Astrocyte (in vitro differentiated cells and primary cell): ENCODE data around the gene TGOLN2. TPM values are rescaled to one million over a fixed set of nuclear protein-coding genes. Genes with fewer than 3 reads are reported as not detected.
"Not testable (repeated sequence)": the region's sequence is repeated elsewhere in the genome, so short reads cannot be mapped to it uniquely, and the experiment has no call there.

Experiments
- DNase-seq: peaks from one replicate; pipeline ENCODE4 v3.0.0-alpha.2; 2010; ENCODE audit warnings: low read depth
- FAIRE-seq: peaks from 2 replicates; lab custom pipeline; 2011; peaks lifted over from hg19 to GRCh38; lab: Jason Lieb, UNC
- H2AFZ ChIP-seq: 2 replicates; pipeline ENCODE4 v1.6.0; 2012; ENCODE audit warnings: low read depth, low read length, inconsistent platforms
- H3K27ac ChIP-seq: 2 replicates; pipeline ENCODE4 v1.5.1; 2011; ENCODE audit warnings: low read depth, low read length, inconsistent platforms
- H3K27me3 ChIP-seq: 2 replicates; pipeline ENCODE4 v1.6.0; 2011; ENCODE audit warnings: low read length, inconsistent platforms; ENCODE audit not compliant: insufficient read depth
- H3K36me3 ChIP-seq: 2 replicates; pipeline ENCODE4 v1.5.1; 2011; ENCODE audit warnings: low read length, inconsistent platforms; ENCODE audit not compliant: insufficient read depth
- H3K4me1 ChIP-seq: 2 replicates; pipeline ENCODE4 v1.5.1; 2011; ENCODE audit warnings: low read length, inconsistent platforms; ENCODE audit not compliant: insufficient read depth
- H3K4me2 ChIP-seq: 2 replicates; pipeline ENCODE4 v1.6.0; 2012; ENCODE audit warnings: low read length, inconsistent platforms
- H3K4me3 ChIP-seq: 2 replicates; pipeline ENCODE4 v1.5.1; 2011; ENCODE audit warnings: low read depth, mild to moderate bottlenecking, low read length, inconsistent platforms; ENCODE audit not compliant: insufficient read depth
- H3K79me2 ChIP-seq: 2 replicates; pipeline ENCODE4 v1.6.0; 2012; ENCODE audit warnings: mild to moderate bottlenecking, low read length, inconsistent platforms; ENCODE audit not compliant: insufficient read depth
- H3K9ac ChIP-seq: 2 replicates; pipeline ENCODE4 v1.6.0; 2012; ENCODE audit warnings: mild to moderate bottlenecking, low read length, inconsistent platforms
- H3K9me3 ChIP-seq: 2 replicates; pipeline ENCODE4 v1.5.1; 2012; ENCODE audit warnings: low read depth, mild to moderate bottlenecking, low read length, inconsistent platforms; ENCODE audit not compliant: insufficient read depth
- H4K20me1 ChIP-seq: 2 replicates; pipeline ENCODE4 v1.6.0; 2012; ENCODE audit warnings: low read length, inconsistent platforms; ENCODE audit not compliant: insufficient read depth
- H3K27ac Mint-ChIP-seq: one replicate; pipeline ENCODE4 v1.8.0; 2021; ENCODE audit warnings: mild to moderate bottlenecking, mixed read lengths; ENCODE audit not compliant: unreplicated experiment
- H3K27me3 Mint-ChIP-seq: one replicate; pipeline ENCODE4 v1.8.0; 2021; ENCODE audit warnings: low read depth, mixed read lengths; ENCODE audit not compliant: unreplicated experiment
- H3K36me3 Mint-ChIP-seq: one replicate; pipeline ENCODE4 v1.8.0; 2021; ENCODE audit warnings: low read depth, mixed read lengths; ENCODE audit not compliant: unreplicated experiment
- H3K4me1 Mint-ChIP-seq: one replicate; pipeline ENCODE4 v1.8.0; 2021; ENCODE audit warnings: low read depth, mixed read lengths; ENCODE audit not compliant: unreplicated experiment
- H3K4me3 Mint-ChIP-seq: one replicate; pipeline ENCODE4 v1.8.0; 2021; ENCODE audit warnings: mild to moderate bottlenecking, moderate library complexity, mixed read lengths; ENCODE audit not compliant: unreplicated experiment
- H3K9me3 Mint-ChIP-seq: one replicate; pipeline ENCODE4 v1.8.0; 2021; ENCODE audit warnings: mild to moderate bottlenecking, mixed read lengths; ENCODE audit not compliant: unreplicated experiment
- CTCF ChIP-seq: IDR thresholded peaks from 2 replicates; pipeline ENCODE4 v1.5.1; 2011; ENCODE audit warnings: low read depth, mild to moderate bottlenecking, inconsistent platforms, low read length, moderate library complexity; ENCODE audit not compliant: insufficient read depth
- EZH2 ChIP-seq: IDR thresholded peaks from 2 replicates; pipeline ENCODE4 v1.6.1; 2012; ENCODE audit warnings: mild to moderate bottlenecking, low read length, inconsistent platforms; ENCODE audit not compliant: insufficient read depth
- total RNA-seq: library from RNA; stranded (reverse); gene quantifications from 2 replicates; pipeline ENCODE4 v1.2.1, GENCODE V29; 2021

The TGOLN2 gene
- total RNA-seq, 1 donor from 2014 or later, result 86.7 TPM

- Histone ChIP-seq H3K4me2 (no peak overlapping the region), H3K27ac (no peak overlapping the region), H3K36me3 (no peaks in the 10 kb centered on the region), H3K27me3 (no peaks in the 10 kb centered on the region), H4K20me1 (no peaks in the 10 kb centered on the region), H3K79me2 (no peaks in the 10 kb centered on the region), H3K9me3 (no peaks in the 10 kb centered on the region), H2AFZ (no peak overlapping the region), H3K9ac (no peak overlapping the region), H3K4me1 (no peaks in the 10 kb centered on the region), H3K4me3 (no peak overlapping the region)
- Mint-ChIP-seq H3K9me3 (peaks cover 2% of the 10 kb centered on the region), H3K4me3 (no peak overlapping the region), H3K27me3 (no peaks in the 10 kb centered on the region), H3K4me1 (no peaks in the 10 kb centered on the region), H3K36me3 (peaks cover 23% of the 10 kb centered on the region), H3K27ac (no peak overlapping the region)
- FAIRE-seq (no peak), DNase-seq (no peak)
- TF ChIP-seq CTCF, result no peak
- TF ChIP-seq EZH2, result no peak
Observed at GRCh38 chr2:85368921-85369320, 41.1 kb upstream of the TGOLN2 start.

- TF ChIP-seq CTCF, result no peak
- no peak for TF ChIP-seq EZH2
- H4K20me1 ChIP-seq, result no peaks in the 10 kb centered on the region
- H3K4me2 ChIP-seq, result no peak overlapping the region
- no peak overlapping the region for H3K9ac ChIP-seq
- DNase-seq, result no peak
- no peaks in the 10 kb centered on the region for H3K4me1 Mint-ChIP-seq
- no peaks in the 10 kb centered on the region for H3K27me3 ChIP-seq
- no peak overlapping the region for H3K27ac Mint-ChIP-seq
- H3K4me1 ChIP-seq, result no peaks in the 10 kb centered on the region
- no peaks in the 10 kb centered on the region for H3K9me3 ChIP-seq
- H2AFZ ChIP-seq, result no peak overlapping the region
- H3K9me3 Mint-ChIP-seq, result peaks cover 1% of the 10 kb centered on the region
- no peak overlapping the region for H3K4me3 Mint-ChIP-seq
- no peaks in the 10 kb centered on the region for H3K79me2 ChIP-seq
- no peaks in the 10 kb centered on the region for H3K27me3 Mint-ChIP-seq
- H3K27ac ChIP-seq, result no peak overlapping the region
- peaks cover 3% of the 10 kb centered on the region for H3K36me3 ChIP-seq
- FAIRE-seq, result no peak
- H3K4me3 ChIP-seq, result no peak overlapping the region
- H3K36me3 Mint-ChIP-seq, result peaks cover 25% of the 10 kb centered on the region
Observed at GRCh38 chr2:85367180-85367579, 39.4 kb upstream of the TGOLN2 start.

GRCh38 chr2:85362653-85363387 lies 35.0 kb upstream of the TGOLN2 start:
- H3K27me3 ChIP-seq, H3K9me3 ChIP-seq, FAIRE-seq, H3K4me3 Mint-ChIP-seq, H3K79me2 ChIP-seq, H3K4me3 ChIP-seq, H3K27me3 Mint-ChIP-seq, H3K4me1 ChIP-seq, H3K27ac Mint-ChIP-seq, H3K36me3 ChIP-seq, H3K9me3 Mint-ChIP-seq, H2AFZ ChIP-seq, DNase-seq, H4K20me1 ChIP-seq, H3K4me2 ChIP-seq, H3K27ac ChIP-seq, H3K9ac ChIP-seq, H3K4me1 Mint-ChIP-seq: not testable (repeated sequence)
- H3K36me3 Mint-ChIP-seq, result peaks cover 19% of the 10 kb centered on the region
